Activated T-cell treated with anti-CD3 and anti-CD28 coated beads for 48 hours (primary cell): ENCODE data around the gene ETNK1.
"Not testable (repeated sequence)": the region's sequence is repeated elsewhere in the genome, so short reads cannot be mapped to it uniquely, and the experiment has no call there.

Source experiments
- DNase-seq: peaks from one replicate; pipeline ENCODE4 v3.0.0-alpha.2; 2020; ENCODE audit warnings: low read depth

Gene ETNK1

GRCh38 chr12:22624870-22625761 lies at the start of gene ETNK1:
Gene ETNK1 (plus strand): TSS chr12:22625171. CDS start chr12:22625431, 260 bp downstream.
- peak; percentile 90 for DNase-seq

GRCh38 chr12:22576065-22576464 lies 48.9 kb upstream of the ETNK1 start:
- no peak for DNase-seq

- DNase-seq = no peak
These were observed 48.5 kb upstream of the ETNK1 start for GRCh38 chr12:22576473-22576872.

- no peak for DNase-seq
These were observed 47.3 kb upstream of the ETNK1 start for GRCh38 chr12:22577667-22578066.

- DNase-seq = no peak
These were observed 46.6 kb upstream of the ETNK1 start for GRCh38 chr12:22578328-22578727.

GRCh38 chr12:22588817-22589216 lies 36.2 kb upstream of the ETNK1 start:
- DNase-seq = no peak

- DNase-seq = no peak
These were observed 31.1 kb upstream of the ETNK1 start for GRCh38 chr12:22593864-22594263.

GRCh38 chr12:22597539-22597938 lies 27.4 kb upstream of the ETNK1 start:
- not testable (repeated sequence) for DNase-seq

- no peak for DNase-seq
These were observed 26.7 kb upstream of the ETNK1 start for GRCh38 chr12:22598141-22598762.

GRCh38 chr12:22598763-22599161 lies 26.2 kb upstream of the ETNK1 start:
- DNase-seq = no peak

- no peak for DNase-seq
These were observed 24.8 kb upstream of the ETNK1 start for GRCh38 chr12:22600181-22600580.

GRCh38 chr12:22609501-22609900 lies 15.5 kb upstream of the ETNK1 start:
- no peak for DNase-seq

- DNase-seq = no peak
These were observed 14.8 kb upstream of the ETNK1 start for GRCh38 chr12:22610131-22610530.

GRCh38 chr12:22612822-22613221 lies 12.1 kb upstream of the ETNK1 start:
- not testable (repeated sequence) for DNase-seq

- DNase-seq = no peak
These were observed 8.9 kb upstream of the ETNK1 start for GRCh38 chr12:22615963-22616501.

- DNase-seq = no peak
These were observed 7.3 kb upstream of the ETNK1 start for GRCh38 chr12:22617630-22618029.

GRCh38 chr12:22624548-22624869 lies 462 bp upstream of the ETNK1 start:
- no peak for DNase-seq

- DNase-seq = peak; percentile 8
These were observed 857 bp downstream of the ETNK1 start for GRCh38 chr12:22625762-22626294.

GRCh38 chr12:22626406-22626805 lies 1.4 kb downstream of the ETNK1 start:
- no peak for DNase-seq

- DNase-seq = no peak
These were observed 2.4 kb downstream of the ETNK1 start for GRCh38 chr12:22627371-22627770.

GRCh38 chr12:22628228-22628627 lies 3.3 kb downstream of the ETNK1 start:
- no peak for DNase-seq

GRCh38 chr12:22631863-22632463 lies 7.0 kb downstream of the ETNK1 start:
- DNase-seq = no peak

- DNase-seq = no peak
These were observed 9.9 kb downstream of the ETNK1 start for GRCh38 chr12:22634883-22635282.
